Fibroblast of skin of scalp (primary cell): ENCODE data around the gene KCNA4. TPM values are rescaled to one million over a fixed set of nuclear protein-coding genes. Genes with fewer than 3 reads are reported as not detected.
"Not testable (repeated sequence)": the region's sequence is repeated elsewhere in the genome, so short reads cannot be mapped to it uniquely, and the experiment has no call there.

Experiments used
- DNase-seq: peaks from one replicate; pipeline ENCODE4 v3.0.0-alpha.2; 2013
- polyA plus RNA-seq, 2 experiments: library from polyadenylated mRNA; unstranded; fragments of 120-200 nt; gene quantifications; one replicate each; pipeline ENCODE4 v1.2.1, GENCODE V29; 2013; ENCODE audit not compliant: insufficient read length in 2 of 2

KCNA4 gene
- 0.42 TPM for polyA plus RNA-seq (2013, experiment 1 of 2; ENCODE audit: insufficient read length)
- 0.44 TPM for polyA plus RNA-seq (2013, experiment 2 of 2; ENCODE audit: insufficient read length)

GRCh38 chr11:30016588-30017363, at the start of gene KCNA4:
Gene KCNA4, minus strand, starts transcription at chr11:30017030. Its CDS starts 4,352 bp downstream, at chr11:30012678.
- peak; percentile 17 for DNase-seq

GRCh38 chr11:30062103-30062502, 45.3 kb upstream of the KCNA4 start:
- DNase-seq, result no peak

GRCh38 chr11:30059172-30059815, 42.5 kb upstream of the KCNA4 start:
- DNase-seq, result no peak

GRCh38 chr11:30049214-30049613, 32.4 kb upstream of the KCNA4 start:
- DNase-seq, result no peak

- DNase-seq, result no peak
These were observed 29.7 kb upstream of the KCNA4 start for GRCh38 chr11:30046578-30046945.

GRCh38 chr11:30045921-30046577, 29.2 kb upstream of the KCNA4 start:
- no peak for DNase-seq

- no peak for DNase-seq
These were observed 28.3 kb upstream of the KCNA4 start for GRCh38 chr11:30045144-30045543.

GRCh38 chr11:30041171-30041570, 24.3 kb upstream of the KCNA4 start:
- no peak for DNase-seq

GRCh38 chr11:30034746-30035145, 17.9 kb upstream of the KCNA4 start:
- not testable (repeated sequence) for DNase-seq

GRCh38 chr11:30034166-30034565, 17.3 kb upstream of the KCNA4 start:
- not testable (repeated sequence) for DNase-seq

GRCh38 chr11:30025396-30026139, 8.7 kb upstream of the KCNA4 start:
- no peak for DNase-seq

- no peak for DNase-seq
These were observed 6.2 kb upstream of the KCNA4 start for GRCh38 chr11:30023074-30023473.

GRCh38 chr11:30019481-30019880, 2.7 kb upstream of the KCNA4 start:
- DNase-seq, result no peak

GRCh38 chr11:30018495-30018894, 1.7 kb upstream of the KCNA4 start:
- no peak for DNase-seq

- no peak for DNase-seq
These were observed 640 bp upstream of the KCNA4 start for GRCh38 chr11:30017445-30017895.

- no peak for DNase-seq
These were observed 961 bp downstream of the KCNA4 start for GRCh38 chr11:30015725-30016412.

- no peak for DNase-seq
These were observed 4.5 kb downstream of the KCNA4 start for GRCh38 chr11:30012346-30012745.

- DNase-seq, result peak; percentile 4
These were observed 7.8 kb downstream of the KCNA4 start for GRCh38 chr11:30009060-30009459.

GRCh38 chr11:30006876-30007275, 10.0 kb downstream of the KCNA4 start:
- DNase-seq, result no peak

GRCh38 chr11:30002157-30002785, 14.6 kb downstream of the KCNA4 start:
- DNase-seq, result no peak

- no peak for DNase-seq
These were observed 15.7 kb downstream of the KCNA4 start for GRCh38 chr11:30000986-30001750.
